GM23338 (cell line): ENCODE data around the gene PIK3CB. TPM values are rescaled to one million over a fixed set of nuclear protein-coding genes. Genes with fewer than 3 reads are reported as not detected.

ENCODE experiments used
- ATAC-seq: fragments of 200-7000 bp; cut with Tn5 transposase; 3 replicates; pipeline ENCODE4 v1.9.1; 2020
- DNase-seq: peaks from one replicate; pipeline ENCODE4 v3.0.0-alpha.2; 2015; ENCODE audit warnings: low spot score
- H2AFZ ChIP-seq: fragments of 200-600 bp; sonication (generic); 2 replicates; pipeline ENCODE4 v1.8.0; 2016; ENCODE audit warnings: antibody characterized with exemption, mild to moderate bottlenecking, moderate library complexity
- H3F3A ChIP-seq: fragments of 200-600 bp; sonication (generic); replicated peaks from 2 replicates; pipeline ENCODE4 v1.8.0; 2017; ENCODE audit warnings: antibody characterized with exemption, mixed run types, low read depth
- H3K27ac ChIP-seq: fragments of 200-600 bp; sonication (generic); 2 replicates; pipeline ENCODE4 v1.6.1; 2016; ENCODE audit warnings: low read depth
- H3K27me3 ChIP-seq: fragments of 200-600 bp; sonication (generic); 2 replicates; pipeline ENCODE4 v1.8.0; 2016; ENCODE audit warnings: mild to moderate bottlenecking, mixed run types, moderate library complexity; ENCODE audit not compliant: insufficient read depth
- H3K36me3 ChIP-seq: fragments of 200-600 bp; sonication (generic); 2 replicates; pipeline ENCODE4 v1.8.0; 2016; ENCODE audit warnings: mild to moderate bottlenecking; ENCODE audit not compliant: insufficient read depth
- H3K4me1 ChIP-seq: fragments of 200-600 bp; sonication (generic); 2 replicates; pipeline ENCODE4 v1.8.0; 2016; ENCODE audit warnings: mild to moderate bottlenecking, moderate library complexity; ENCODE audit not compliant: insufficient read depth
- H3K4me2 ChIP-seq: fragments of 200-600 bp; sonication (generic); 2 replicates; pipeline ENCODE4 v1.7.1; 2017; ENCODE audit warnings: mixed run types
- H3K4me3 ChIP-seq: fragments of 200-600 bp; sonication (generic); 2 replicates; pipeline ENCODE4 v1.6.1; 2016; ENCODE audit warnings: mixed run types
- H3K79me2 ChIP-seq: fragments of 200-600 bp; sonication (generic); replicated peaks from 2 replicates; pipeline ENCODE4 v1.8.0; 2017; ENCODE audit warnings: mild to moderate bottlenecking; ENCODE audit not compliant: insufficient read depth
- H3K9me2 ChIP-seq: fragments of 200-600 bp; sonication (generic); 2 replicates; pipeline ENCODE4 v1.8.0; 2017; ENCODE audit not compliant: insufficient read depth
- H4K20me1 ChIP-seq: fragments of 200-600 bp; sonication (generic); replicated peaks from 2 replicates; pipeline ENCODE4 v1.8.0; 2017; ENCODE audit warnings: mild to moderate bottlenecking; ENCODE audit not compliant: insufficient read depth
- H3K27ac Mint-ChIP-seq: 2 replicates; pipeline ENCODE4 v1.8.0; 2020; ENCODE audit warnings: inconsistent platforms, mild to moderate bottlenecking, moderate library complexity, mixed read lengths
- H3K27me3 Mint-ChIP-seq: 3 replicates; pipeline ENCODE4 v1.8.0; 2022; ENCODE audit warnings: low read depth, mild to moderate bottlenecking, moderate library complexity, mixed read lengths, inconsistent platforms; ENCODE audit not compliant: insufficient read depth, poor library complexity
- H3K36me3 Mint-ChIP-seq: 3 replicates; pipeline ENCODE4 v1.8.0; 2021; ENCODE audit warnings: low read depth, mild to moderate bottlenecking, inconsistent platforms, moderate library complexity, mixed read lengths
- H3K4me1 Mint-ChIP-seq: 3 replicates; pipeline ENCODE4 v1.8.0; 2020; ENCODE audit warnings: mild to moderate bottlenecking, inconsistent platforms, mixed read lengths
- H3K4me3 Mint-ChIP-seq: 3 replicates; pipeline ENCODE4 v1.8.0; 2021; ENCODE audit warnings: moderate library complexity, mild to moderate bottlenecking, inconsistent platforms, mixed read lengths
- H3K9me3 Mint-ChIP-seq: 3 replicates; pipeline ENCODE4 v1.8.0; 2020; ENCODE audit warnings: moderate library complexity, mild to moderate bottlenecking, inconsistent platforms, mixed read lengths
- CREB1 ChIP-seq: fragments of 250-450 bp; sonication (Bioruptor Pico); IDR thresholded peaks from 2 replicates; pipeline ENCODE4 v1.5.0; 2020; ENCODE audit warnings: low read depth, mild to moderate bottlenecking, moderate library complexity
- EZH2 ChIP-seq: fragments of 200-600 bp; sonication (generic); IDR thresholded peaks from one replicate; pipeline ENCODE4 v1.8.0; 2017; ENCODE audit warnings: antibody characterized with exemption, mild to moderate bottlenecking, low read depth; ENCODE audit not compliant: unreplicated experiment
- JUNB ChIP-seq: IDR thresholded peaks from one replicate; pipeline ENCODE4 v1.6.1; 2016; ENCODE audit warnings: antibody characterized with exemption; ENCODE audit not compliant: unreplicated experiment
- NANOG ChIP-seq: IDR thresholded peaks from 2 replicates; pipeline ENCODE4 v1.6.1; 2016; ENCODE audit warnings: antibody characterized with exemption, borderline replicate concordance
- POLR2AphosphoS5 ChIP-seq: IDR thresholded peaks from 2 replicates; pipeline ENCODE4 v1.6.1; 2016; ENCODE audit warnings: antibody characterized with exemption, low read depth
- REST ChIP-seq: IDR thresholded peaks from one replicate; pipeline ENCODE4 v1.6.1; 2018; ENCODE audit warnings: antibody characterized with exemption; ENCODE audit not compliant: unreplicated experiment
- STAT1 ChIP-seq: IDR thresholded peaks from one replicate; pipeline ENCODE4 v1.6.1; 2016; ENCODE audit warnings: antibody characterized with exemption; ENCODE audit not compliant: unreplicated experiment
- ZNF114 ChIP-seq: fragments of 250-450 bp; sonication (Bioruptor Pico); IDR thresholded peaks from 2 replicates; pipeline ENCODE4 v1.5.0; 2020; ENCODE audit warnings: mild to moderate bottlenecking, moderate library complexity
- ZNF331 ChIP-seq: fragments of 250-450 bp; sonication (Bioruptor Pico); IDR thresholded peaks from 2 replicates; pipeline ENCODE4 v1.5.0; 2020; ENCODE audit warnings: low read depth, mild to moderate bottlenecking, moderate library complexity
- polyA plus RNA-seq: library from polyadenylated mRNA; unstranded; fragments of >200 nt; fragmentation: Nextera tagmentation; extraction: Ambion mirVana; gene quantifications from 2 replicates; pipeline ENCODE4 v1.2.1, GENCODE V29; 2016
- total RNA-seq: library from RNA; depleted of rRNA; stranded (reverse); fragments of >200 nt; shearing (Covaris generic); gene quantifications from 2 replicates; pipeline ENCODE4 v1.2.3, GENCODE V29; 2014
- TF ChIP-seq, protein P1 (sequence below): fragments of 250-450 bp; sonication (Bioruptor Pico); IDR thresholded peaks from 2 replicates; pipeline ENCODE4 v1.5.0; 2020; ENCODE audit warnings: mild to moderate bottlenecking, moderate library complexity
- TF ChIP-seq, protein P2 (sequence below): IDR thresholded peaks from 2 replicates; pipeline ENCODE4 v1.6.1; 2016; ENCODE audit warnings: antibody characterized with exemption

The PIK3CB gene
- total and polyA plus RNA-seq, 2 experiments from 2014 or later = 13.3 to 32.4 TPM

- no peak for ATAC-seq
- H3K9me2 ChIP-seq = no peaks in the 10 kb centered on the region
- no peaks in the 10 kb centered on the region for H3F3A ChIP-seq
- H3K9me3 Mint-ChIP-seq = peaks cover 44% of the 10 kb centered on the region
- H3K27ac Mint-ChIP-seq = no peak overlapping the region
- H2AFZ ChIP-seq = no peak overlapping the region
- DNase-seq = no peak
- H3K4me1 ChIP-seq = no peaks in the 10 kb centered on the region
- H3K79me2 ChIP-seq = no peaks in the 10 kb centered on the region
- peaks cover 10% of the 10 kb centered on the region for H3K27me3 Mint-ChIP-seq
- no peaks in the 10 kb centered on the region for H3K27me3 ChIP-seq
- H3K4me2 ChIP-seq = no peak overlapping the region
- H3K36me3 ChIP-seq = peaks cover 7% of the 10 kb centered on the region; the same call in 1 of the 2 replicates
- H3K4me1 Mint-ChIP-seq = no peaks in the 10 kb centered on the region
- no peak for TF ChIP-seq CREB1 (CRISPR knock-in tag)
- TF ChIP-seq EZH2 = no peak
- TF ChIP-seq REST = no peak
- no peak for TF ChIP-seq ZNF114 (CRISPR knock-in tag)
- TF ChIP-seq NANOG = no peak
- no peak for TF ChIP-seq ZNF331 (CRISPR knock-in tag)
- TF ChIP-seq, protein P1, sequence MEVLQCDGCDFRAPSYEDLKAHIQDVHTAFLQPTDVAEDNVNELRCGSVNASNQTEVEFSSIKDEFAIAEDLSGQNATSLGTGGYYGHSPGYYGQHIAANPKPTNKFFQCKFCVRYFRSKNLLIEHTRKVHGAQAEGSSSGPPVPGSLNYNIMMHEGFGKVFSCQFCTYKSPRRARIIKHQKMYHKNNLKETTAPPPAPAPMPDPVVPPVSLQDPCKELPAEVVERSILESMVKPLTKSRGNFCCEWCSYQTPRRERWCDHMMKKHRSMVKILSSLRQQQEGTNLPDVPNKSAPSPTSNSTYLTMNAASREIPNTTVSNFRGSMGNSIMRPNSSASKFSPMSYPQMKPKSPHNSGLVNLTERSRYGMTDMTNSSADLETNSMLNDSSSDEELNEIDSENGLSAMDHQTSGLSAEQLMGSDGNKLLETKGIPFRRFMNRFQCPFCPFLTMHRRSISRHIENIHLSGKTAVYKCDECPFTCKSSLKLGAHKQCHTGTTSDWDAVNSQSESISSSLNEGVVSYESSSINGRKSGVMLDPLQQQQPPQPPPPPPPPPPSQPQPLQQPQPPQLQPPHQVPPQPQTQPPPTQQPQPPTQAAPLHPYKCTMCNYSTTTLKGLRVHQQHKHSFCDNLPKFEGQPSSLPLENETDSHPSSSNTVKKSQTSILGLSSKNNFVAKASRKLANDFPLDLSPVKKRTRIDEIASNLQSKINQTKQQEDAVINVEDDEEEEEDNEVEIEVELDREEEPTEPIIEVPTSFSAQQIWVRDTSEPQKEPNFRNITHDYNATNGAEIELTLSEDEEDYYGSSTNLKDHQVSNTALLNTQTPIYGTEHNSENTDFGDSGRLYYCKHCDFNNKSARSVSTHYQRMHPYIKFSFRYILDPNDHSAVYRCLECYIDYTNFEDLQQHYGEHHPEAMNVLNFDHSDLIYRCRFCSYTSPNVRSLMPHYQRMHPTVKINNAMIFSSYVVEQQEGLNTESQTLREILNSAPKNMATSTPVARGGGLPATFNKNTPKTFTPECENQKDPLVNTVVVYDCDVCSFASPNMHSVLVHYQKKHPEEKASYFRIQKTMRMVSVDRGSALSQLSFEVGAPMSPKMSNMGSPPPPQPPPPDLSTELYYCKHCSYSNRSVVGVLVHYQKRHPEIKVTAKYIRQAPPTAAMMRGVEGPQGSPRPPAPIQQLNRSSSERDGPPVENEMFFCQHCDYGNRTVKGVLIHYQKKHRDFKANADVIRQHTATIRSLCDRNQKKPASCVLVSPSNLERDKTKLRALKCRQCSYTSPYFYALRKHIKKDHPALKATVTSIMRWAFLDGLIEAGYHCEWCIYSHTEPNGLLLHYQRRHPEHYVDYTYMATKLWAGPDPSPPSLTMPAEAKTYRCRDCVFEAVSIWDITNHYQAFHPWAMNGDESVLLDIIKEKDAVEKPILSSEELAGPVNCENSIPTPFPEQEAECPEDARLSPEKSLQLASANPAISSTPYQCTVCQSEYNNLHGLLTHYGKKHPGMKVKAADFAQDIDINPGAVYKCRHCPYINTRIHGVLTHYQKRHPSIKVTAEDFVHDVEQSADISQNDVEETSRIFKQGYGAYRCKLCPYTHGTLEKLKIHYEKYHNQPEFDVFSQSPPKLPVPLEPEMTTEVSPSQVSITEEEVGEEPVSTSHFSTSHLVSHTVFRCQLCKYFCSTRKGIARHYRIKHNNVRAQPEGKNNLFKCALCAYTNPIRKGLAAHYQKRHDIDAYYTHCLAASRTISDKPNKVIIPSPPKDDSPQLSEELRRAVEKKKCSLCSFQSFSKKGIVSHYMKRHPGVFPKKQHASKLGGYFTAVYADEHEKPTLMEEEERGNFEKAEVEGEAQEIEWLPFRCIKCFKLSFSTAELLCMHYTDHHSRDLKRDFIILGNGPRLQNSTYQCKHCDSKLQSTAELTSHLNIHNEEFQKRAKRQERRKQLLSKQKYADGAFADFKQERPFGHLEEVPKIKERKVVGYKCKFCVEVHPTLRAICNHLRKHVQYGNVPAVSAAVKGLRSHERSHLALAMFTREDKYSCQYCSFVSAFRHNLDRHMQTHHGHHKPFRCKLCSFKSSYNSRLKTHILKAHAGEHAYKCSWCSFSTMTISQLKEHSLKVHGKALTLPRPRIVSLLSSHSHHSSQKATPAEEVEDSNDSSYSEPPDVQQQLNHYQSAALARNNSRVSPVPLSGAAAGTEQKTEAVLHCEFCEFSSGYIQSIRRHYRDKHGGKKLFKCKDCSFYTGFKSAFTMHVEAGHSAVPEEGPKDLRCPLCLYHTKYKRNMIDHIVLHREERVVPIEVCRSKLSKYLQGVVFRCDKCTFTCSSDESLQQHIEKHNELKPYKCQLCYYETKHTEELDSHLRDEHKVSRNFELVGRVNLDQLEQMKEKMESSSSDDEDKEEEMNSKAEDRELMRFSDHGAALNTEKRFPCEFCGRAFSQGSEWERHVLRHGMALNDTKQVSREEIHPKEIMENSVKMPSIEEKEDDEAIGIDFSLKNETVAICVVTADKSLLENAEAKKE (CRISPR knock-in tag) = no peak
- no peak for TF ChIP-seq JUNB
- TF ChIP-seq POLR2AphosphoS5 = no peak
- TF ChIP-seq, protein P2, sequence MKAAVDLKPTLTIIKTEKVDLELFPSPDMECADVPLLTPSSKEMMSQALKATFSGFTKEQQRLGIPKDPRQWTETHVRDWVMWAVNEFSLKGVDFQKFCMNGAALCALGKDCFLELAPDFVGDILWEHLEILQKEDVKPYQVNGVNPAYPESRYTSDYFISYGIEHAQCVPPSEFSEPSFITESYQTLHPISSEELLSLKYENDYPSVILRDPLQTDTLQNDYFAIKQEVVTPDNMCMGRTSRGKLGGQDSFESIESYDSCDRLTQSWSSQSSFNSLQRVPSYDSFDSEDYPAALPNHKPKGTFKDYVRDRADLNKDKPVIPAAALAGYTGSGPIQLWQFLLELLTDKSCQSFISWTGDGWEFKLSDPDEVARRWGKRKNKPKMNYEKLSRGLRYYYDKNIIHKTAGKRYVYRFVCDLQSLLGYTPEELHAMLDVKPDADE = no peak
- TF ChIP-seq STAT1 = no peak
- H3K36me3 Mint-ChIP-seq = peaks cover 33% of the 10 kb centered on the region
- no peak overlapping the region for H3K4me3 ChIP-seq
- H3K27ac ChIP-seq = no peak overlapping the region
- no peak overlapping the region for H3K4me3 Mint-ChIP-seq
- H4K20me1 ChIP-seq = no peaks in the 10 kb centered on the region
These were observed 194.2 kb downstream of the PIK3CB start for GRCh38 chr3:138640537-138640936.
